PC-9 (cell line): Measurements from ENCODE around the gene DEPP1. TPM values are rescaled to one million over a fixed set of nuclear protein-coding genes. Genes with fewer than 3 reads are reported as not detected.

Experiments
- BruUV-seq: library from RNA; stranded (reverse); fragments of 400-500 nt; replicated peaks from 2 replicates; lab custom pipeline; 2021; lab: Mats Ljungman, UMichigan
- CTCF ChIA-PET: fragments of 300-600 bp; sonication (Branson Sonifier 250); formaldehyde crosslinking; loops from one replicate; lab custom pipeline; 2022; ENCODE audit warnings: antibody characterized with exemption; lab: Charles Lee
- POLR2A ChIA-PET: fragments of 300-600 bp; sonication (Branson Sonifier 250); formaldehyde crosslinking; loops from one replicate; lab custom pipeline; 2022; ENCODE audit warnings: antibody characterized with exemption; ENCODE audit not compliant: unreplicated experiment; lab: Charles Lee
- DNase-seq, 2 experiments: peaks; one replicate each; pipeline versions ENCODE4 v3.0.0 to v3.0.0-alpha.2; 2015 to 2022; ENCODE audit warnings: mixed read lengths in 1 of 2
- H2AFZ ChIP-seq: fragments of 200-600 bp; sonication (generic); 2 replicates; pipeline ENCODE4 v1.8.1; 2017; ENCODE audit warnings: antibody characterized with exemption
- H3F3A ChIP-seq: fragments of 200-600 bp; sonication (generic); 2 replicates; pipeline ENCODE4 v1.8.1; 2017; ENCODE audit warnings: antibody characterized with exemption, mild to moderate bottlenecking, low read depth; ENCODE audit not compliant: insufficient read depth
- H3K27ac ChIP-seq: fragments of 200-600 bp; sonication (generic); 2 replicates; pipeline ENCODE4 v1.6.1; 2016; ENCODE audit warnings: mixed run types
- H3K27me3 ChIP-seq: fragments of 200-600 bp; sonication (generic); 2 replicates; pipeline ENCODE4 v1.6.1; 2016; ENCODE audit warnings: low read depth, mixed run types; ENCODE audit not compliant: insufficient read depth
- H3K36me3 ChIP-seq: fragments of 200-600 bp; sonication (generic); 2 replicates; pipeline ENCODE4 v1.6.1; 2016; ENCODE audit warnings: low read depth, mixed run types
- H3K4me1 ChIP-seq: fragments of 200-600 bp; sonication (generic); replicated peaks from 2 replicates; pipeline ENCODE4 v1.6.1; 2016; ENCODE audit warnings: mixed run types; ENCODE audit not compliant: insufficient read depth
- H3K4me2 ChIP-seq: fragments of 200-600 bp; sonication (generic); 2 replicates; pipeline ENCODE4 v1.6.1; 2017; ENCODE audit warnings: mixed run types
- H3K4me3 ChIP-seq: fragments of 200-600 bp; sonication (generic); 2 replicates; pipeline ENCODE4 v1.6.1; 2016; ENCODE audit warnings: mixed run types
- H3K79me2 ChIP-seq: fragments of 200-600 bp; sonication (generic); 2 replicates; pipeline ENCODE4 v1.6.1; 2017; ENCODE audit warnings: low read depth, mixed run types
- H3K9me2 ChIP-seq: fragments of 200-600 bp; sonication (generic); 2 replicates; pipeline ENCODE4 v1.8.1; 2017; ENCODE audit warnings: mild to moderate bottlenecking; ENCODE audit not compliant: insufficient read depth
- H3K9me3 ChIP-seq: fragments of 200-600 bp; sonication (generic); 2 replicates; pipeline ENCODE4 v1.8.1; 2016; ENCODE audit warnings: low read depth; ENCODE audit not compliant: insufficient read depth
- H4K20me1 ChIP-seq: fragments of 200-600 bp; sonication (generic); 2 replicates; pipeline ENCODE4 v1.8.1; 2017; ENCODE audit not compliant: insufficient read depth
- EZH2 ChIP-seq: fragments of 200-600 bp; sonication (generic); IDR thresholded peaks from 2 replicates; pipeline ENCODE4 v1.8.0; 2017; ENCODE audit warnings: antibody characterized with exemption, low read depth
- intact Hi-C: fragments of 100-400 bp; cut with micrococcal nuclease; formaldehyde crosslinking; loops from one replicate; pipeline ENCODE4 v1.10.0; 2022; ENCODE audit not compliant: unreplicated experiment
- total RNA-seq: library from RNA; stranded (reverse); gene quantifications from 2 replicates; pipeline ENCODE4 v1.2.3, GENCODE V29; 2021
- TF ChIP-seq, protein P1 (sequence below): fragments of 200-600 bp; sonication (generic); conservative IDR thresholded peaks from 2 replicates; pipeline ENCODE4 v1.6.1; 2017; ENCODE audit warnings: mixed run types, antibody characterized with exemption, mild to moderate bottlenecking, moderate library complexity

DEPP1 gene
- total RNA-seq, 1 experiment from 2014 or later: 13.2 TPM

DNA sequence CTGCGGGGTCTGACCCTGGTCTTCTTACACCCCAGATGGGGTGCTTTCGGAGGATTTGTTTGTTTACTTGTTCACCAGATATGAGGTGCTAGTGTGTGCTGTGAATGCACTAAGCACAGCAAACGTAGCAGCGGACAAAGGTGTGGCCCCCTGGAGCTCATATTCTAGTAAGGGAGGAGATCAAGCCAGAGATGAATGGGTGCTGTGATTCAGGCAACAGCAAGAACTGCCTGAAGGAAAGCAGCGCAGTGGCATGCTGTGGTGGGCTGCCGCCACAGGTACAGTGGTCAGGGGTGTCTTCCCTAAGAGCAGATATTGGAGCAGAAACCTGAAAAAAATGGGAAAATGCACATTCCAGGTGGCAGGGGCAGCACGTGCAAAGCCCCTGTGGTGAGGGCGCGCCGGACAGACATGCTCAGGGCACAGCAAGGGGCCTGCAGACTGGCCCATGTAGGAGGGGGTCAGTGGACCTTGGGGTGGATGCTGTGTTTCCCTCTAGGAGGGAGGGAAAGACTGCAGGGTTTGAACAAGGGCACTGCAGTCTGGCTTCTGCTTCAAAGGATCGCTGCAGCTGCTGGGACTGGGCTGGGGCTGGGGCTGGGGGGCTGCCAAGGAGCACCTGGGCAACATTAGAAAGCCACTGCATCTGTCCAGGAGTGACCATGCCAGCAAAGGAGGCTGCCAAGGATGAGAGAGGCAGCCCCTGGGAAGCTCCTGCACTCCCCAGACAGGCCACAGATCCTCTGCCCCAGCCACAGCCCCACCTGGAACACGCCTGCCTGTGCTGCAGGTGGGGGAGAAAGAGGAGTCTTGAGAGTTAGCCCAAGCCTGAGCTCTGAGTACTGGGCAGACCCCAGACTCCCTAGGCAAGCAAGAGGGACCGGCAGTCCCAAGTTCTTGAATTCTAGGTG lies 927 bp upstream of the DEPP1 start:
- Histone ChIP-seq H3F3A (peaks cover 31% of the 10 kb centered on the region; the same call in 1 of the 2 replicates), H3K4me1 (peaks cover 84% of the 10 kb centered on the region), H3K9me3 (no peaks in the 10 kb centered on the region), H3K27ac (peak overlapping the region; percentile 92), H3K27me3 (no peaks in the 10 kb centered on the region), H3K9me2 (no peaks in the 10 kb centered on the region), H3K4me3 (peak overlapping the region; percentile 61; the same call in 1 of the 2 replicates), H4K20me1 (peaks cover 9% of the 10 kb centered on the region), H3K79me2 (peaks cover 22% of the 10 kb centered on the region), H3K36me3 (no peaks in the 10 kb centered on the region), H2AFZ (peak overlapping the region; percentile 63), H3K4me2 (peak overlapping the region; percentile 81)
- intact Hi-C loops: loop anchor here (5.0 kb wide), 2 partner anchors 398 to 1117 kb away; no protein-coding TSS in a partner anchor
- ChIA-PET CTCF (interaction anchor here (0.6 to 1.4 kb wide), 3 partner anchors 22 to 1019 kb away, joined by 3 to 6 read pairs (median 3); no protein-coding TSS in a partner anchor), POLR2A (interaction anchor here (0.6 to 1.2 kb wide), 9 partner anchors 11 to 1425 kb away, joined by 3 to 13 read pairs (median 3); no protein-coding TSS in a partner anchor)
- TF ChIP-seq, protein P1, sequence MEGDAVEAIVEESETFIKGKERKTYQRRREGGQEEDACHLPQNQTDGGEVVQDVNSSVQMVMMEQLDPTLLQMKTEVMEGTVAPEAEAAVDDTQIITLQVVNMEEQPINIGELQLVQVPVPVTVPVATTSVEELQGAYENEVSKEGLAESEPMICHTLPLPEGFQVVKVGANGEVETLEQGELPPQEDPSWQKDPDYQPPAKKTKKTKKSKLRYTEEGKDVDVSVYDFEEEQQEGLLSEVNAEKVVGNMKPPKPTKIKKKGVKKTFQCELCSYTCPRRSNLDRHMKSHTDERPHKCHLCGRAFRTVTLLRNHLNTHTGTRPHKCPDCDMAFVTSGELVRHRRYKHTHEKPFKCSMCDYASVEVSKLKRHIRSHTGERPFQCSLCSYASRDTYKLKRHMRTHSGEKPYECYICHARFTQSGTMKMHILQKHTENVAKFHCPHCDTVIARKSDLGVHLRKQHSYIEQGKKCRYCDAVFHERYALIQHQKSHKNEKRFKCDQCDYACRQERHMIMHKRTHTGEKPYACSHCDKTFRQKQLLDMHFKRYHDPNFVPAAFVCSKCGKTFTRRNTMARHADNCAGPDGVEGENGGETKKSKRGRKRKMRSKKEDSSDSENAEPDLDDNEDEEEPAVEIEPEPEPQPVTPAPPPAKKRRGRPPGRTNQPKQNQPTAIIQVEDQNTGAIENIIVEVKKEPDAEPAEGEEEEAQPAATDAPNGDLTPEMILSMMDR: no peak
- no peak for TF ChIP-seq EZH2
- DNase-seq: peak in 1 of 2 experiments; percentile 82
- BruUV-seq: no TSS peak

DNA sequence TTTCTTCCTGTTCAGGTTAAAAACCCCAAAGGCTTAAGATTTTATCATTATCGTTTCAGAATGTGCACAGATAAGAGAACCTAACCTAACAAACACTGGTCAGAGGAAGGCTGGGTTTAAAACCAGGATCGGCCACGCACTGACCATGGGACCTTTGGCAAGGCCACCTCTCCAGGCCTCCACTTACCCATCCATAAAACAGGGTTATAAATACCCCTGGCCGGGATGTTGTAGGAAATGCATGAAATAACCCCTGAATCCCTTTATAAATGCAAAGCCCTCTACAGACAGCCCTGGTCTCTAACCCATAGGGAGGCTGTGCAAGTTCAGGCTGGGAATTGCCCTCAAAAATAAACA lies 418 bp downstream of the DEPP1 start:
- POLR2A ChIA-PET: interaction anchor here (0.6 to 1.2 kb wide), 4 partner anchors 14 to 1052 kb away, joined by 4 to 13 read pairs (median 4); partner anchors contain the start of gene NCOA4
- no peaks in the 10 kb centered on the region for H3K36me3 ChIP-seq
- H3F3A ChIP-seq: peaks cover 31% of the 10 kb centered on the region; the same call in 1 of the 2 replicates
- peak overlapping the region; percentile 11 for H3K27ac ChIP-seq
- no peaks in the 10 kb centered on the region for H3K9me3 ChIP-seq
- peak overlapping the region; percentile 61 for H3K4me3 ChIP-seq
- peaks cover 88% of the 10 kb centered on the region for H3K4me1 ChIP-seq
- TF ChIP-seq, protein P1: no peak
- TF ChIP-seq EZH2: no peak
- peaks cover 9% of the 10 kb centered on the region for H4K20me1 ChIP-seq
- CTCF ChIA-PET: interaction anchor here (1.4 kb wide), 1 partner anchor 26 kb away, joined by 3 read pairs; no protein-coding TSS in a partner anchor
- peaks cover 22% of the 10 kb centered on the region for H3K79me2 ChIP-seq
- no peaks in the 10 kb centered on the region for H3K27me3 ChIP-seq
- no peaks in the 10 kb centered on the region for H3K9me2 ChIP-seq
- intact Hi-C loops: loop anchor here (1.0 to 5.0 kb wide), 5 partner anchors 14 to 1116 kb away; partner anchors contain the start of gene RASSF4
- peak overlapping the region; percentile 81 for H3K4me2 ChIP-seq
- TSS peak; percentile 67 for BruUV-seq
- H2AFZ ChIP-seq: no peak overlapping the region
- DNase-seq: no peak
